NCI-H460 (cell line): ENCODE data around the gene CCDC178. TPM values are rescaled to one million over a fixed set of nuclear protein-coding genes. Genes with fewer than 3 reads are reported as not detected.

Experiments used
- DNase-seq: peaks from one replicate; pipeline ENCODE4 v3.0.0-alpha.2; 2016; ENCODE audit warnings: low read depth; ENCODE audit errors: extremely low read depth
- total RNA-seq: library from RNA; depleted of rRNA; stranded (reverse); fragments of >200 nt; shearing (Covaris generic); gene quantifications from 2 replicates; pipeline ENCODE4 v1.2.3, GENCODE V29; 2014

The CCDC178 gene
- total RNA-seq, 1 experiment from 2014 or later, result 0.42 TPM

- no peak for DNase-seq
Measured at GRCh38 chr18:33146014-33146413, 294.5 kb downstream of the CCDC178 start.

GRCh38 chr18:33135951-33136660, 304.4 kb downstream of the CCDC178 start:
- no peak for DNase-seq

GRCh38 chr18:33132657-33133056, 307.9 kb downstream of the CCDC178 start:
- no peak for DNase-seq

- no peak for DNase-seq
Measured at GRCh38 chr18:33128581-33128980, 311.9 kb downstream of the CCDC178 start.

GRCh38 chr18:33123862-33124518, 316.5 kb downstream of the CCDC178 start:
- no peak for DNase-seq

- no peak for DNase-seq
Measured at GRCh38 chr18:33116376-33116775, 324.1 kb downstream of the CCDC178 start.

- DNase-seq, result no peak
Measured at GRCh38 chr18:33115917-33116316, 324.6 kb downstream of the CCDC178 start.

- DNase-seq, result no peak
Measured at GRCh38 chr18:33115476-33115875, 325.0 kb downstream of the CCDC178 start.

- no peak for DNase-seq
Measured at GRCh38 chr18:33114749-33115148, 325.8 kb downstream of the CCDC178 start.

GRCh38 chr18:33113416-33113815, 327.1 kb downstream of the CCDC178 start:
- DNase-seq, result no peak

GRCh38 chr18:33107511-33107910, 333.0 kb downstream of the CCDC178 start:
- no peak for DNase-seq

- no peak for DNase-seq
Measured at GRCh38 chr18:33101316-33101715, 339.2 kb downstream of the CCDC178 start.

GRCh38 chr18:33099626-33100025, 340.9 kb downstream of the CCDC178 start:
- no peak for DNase-seq

- no peak for DNase-seq
Measured at GRCh38 chr18:33097126-33097525, 343.4 kb downstream of the CCDC178 start.

GRCh38 chr18:33090461-33090860, 350.1 kb downstream of the CCDC178 start:
- DNase-seq, result no peak

GRCh38 chr18:33076601-33077000, 363.9 kb downstream of the CCDC178 start:
- DNase-seq, result no peak

- DNase-seq, result no peak
Measured at GRCh38 chr18:33074125-33074524, 366.4 kb downstream of the CCDC178 start.

- no peak for DNase-seq
Measured at GRCh38 chr18:33062834-33063364, 377.6 kb downstream of the CCDC178 start.

GRCh38 chr18:33052886-33053285, 387.6 kb downstream of the CCDC178 start:
- DNase-seq, result no peak

GRCh38 chr18:33051407-33051806, 389.1 kb downstream of the CCDC178 start:
- peak; percentile 14 for DNase-seq

- no peak for DNase-seq
Measured at GRCh38 chr18:33040213-33040612, 400.3 kb downstream of the CCDC178 start.

- no peak for DNase-seq
Measured at GRCh38 chr18:33034945-33035344, 405.6 kb downstream of the CCDC178 start.
